ENCODE results near the gene NKG7.

GRCh38 chr19:51417107-51417809 lies 44.8 kb upstream of the NKG7 start, which contains the start of gene SIGLEC10:
- no peak for TF ChIP-seq POLR2A (IDR thresholded peaks at IDR 0.05)
- TF ChIP-seq CTCF (IDR thresholded peaks at IDR 0.05): no peak
- no peak for TF ChIP-seq POLR2AphosphoS5 (IDR thresholded peaks at IDR 0.05)

Data from breast epithelium (tissue), 3 donors.